Common myeloid progenitor, CD34-positive (primary cell): Measurements from ENCODE around the gene SCAP.
"Not testable (repeated sequence)": the region's sequence is repeated elsewhere in the genome, so short reads cannot be mapped to it uniquely, and the experiment has no call there.

Experiments
- CTCF ChIA-PET: fragments of 350-600 bp; sonication (Branson Sonifier 250); formaldehyde crosslinking; loops from one replicate; lab custom pipeline; 2021; ENCODE audit warnings: antibody characterized with exemption; lab: Charles Lee
- POLR2A ChIA-PET: fragments of 350-600 bp; sonication (Branson Sonifier 250); formaldehyde crosslinking; loops from one replicate; lab custom pipeline; 2021; ENCODE audit warnings: antibody characterized with exemption; lab: Charles Lee
- DNase-seq, 3 donors: peaks; one replicate each; pipeline versions ENCODE4 v3.0.0 to v3.0.0-alpha.2; 2013
- H3K27ac ChIP-seq, 2 experiments: 1 replicate in 1 of 2; 2 replicates in 1 of 2; pipeline ENCODE4 v1.7.0; 2013; ENCODE audit warnings: inconsistent platforms in 2 of 2, low read length in 2 of 2, mild to moderate bottlenecking in 2 of 2, low read depth in 1 of 2, moderate library complexity in 1 of 2; ENCODE audit not compliant: severe bottlenecking in 2 of 2, insufficient read depth in 1 of 2, poor library complexity in 1 of 2
- H3K27me3 ChIP-seq, 5 experiments: replicated peaks in 2 of 5; 1 replicate in 3 of 5; 2 replicates in 2 of 5; pipeline versions ENCODE4 v1.6.1 to v1.7.0; 2013; ENCODE audit warnings: low read length in 4 of 5, mild to moderate bottlenecking in 2 of 5, moderate library complexity in 2 of 5, inconsistent platforms in 1 of 5; ENCODE audit not compliant: insufficient read depth in 5 of 5, control insufficient read depth in 4 of 5
- H3K36me3 ChIP-seq, 4 experiments: 1 replicate in 2 of 4; 2 replicates in 2 of 4; pipeline versions ENCODE4 v1.6.1 to v1.7.0; 2013; ENCODE audit warnings: low read length in 3 of 4, control low read depth in 1 of 4, mild to moderate bottlenecking in 1 of 4; ENCODE audit not compliant: control insufficient read depth in 4 of 4, insufficient read depth in 4 of 4
- H3K4me1 ChIP-seq, 4 experiments: 1 replicate in 3 of 4; 2 replicates in 1 of 4; pipeline versions ENCODE4 v1.6.1 to v1.7.1; 2013; ENCODE audit warnings: low read length in 3 of 4, mild to moderate bottlenecking in 3 of 4, control low read depth in 1 of 4, inconsistent platforms in 1 of 4, moderate library complexity in 1 of 4; ENCODE audit not compliant: control insufficient read depth in 4 of 4, insufficient read depth in 4 of 4; ENCODE audit errors: control extremely low read depth in 1 of 4
- H3K4me3 ChIP-seq, 7 experiments: 1 replicate in 4 of 7; 2 replicates in 3 of 7; pipeline versions ENCODE4 v1.5.1 to v1.7.0; 2013; ENCODE audit warnings: mild to moderate bottlenecking in 7 of 7, low read length in 6 of 7, moderate library complexity in 6 of 7, inconsistent platforms in 2 of 7, low read depth in 2 of 7, control low read depth in 1 of 7; ENCODE audit not compliant: insufficient read depth in 4 of 7, control insufficient read depth in 1 of 7; ENCODE audit errors: extremely low read depth in 1 of 7
- H3K9me3 ChIP-seq, 5 experiments: 1 replicate in 4 of 5; 2 replicates in 1 of 5; pipeline versions ENCODE4 v1.6.1 to v1.7.1; 2013; ENCODE audit warnings: low read length in 4 of 5, mild to moderate bottlenecking in 2 of 5, inconsistent platforms in 1 of 5, low read depth in 1 of 5, moderate library complexity in 1 of 5; ENCODE audit not compliant: control insufficient read depth in 4 of 5, insufficient read depth in 2 of 5; ENCODE audit errors: control extremely low read depth in 1 of 5
- WGBS: methylation state at CpG from one replicate; pipeline ENCODE4 v1.1.5; 2013; ENCODE audit not compliant: insufficient coverage; 5-methylcytosine and 5-hydroxymethylcytosine counted together

The SCAP gene

GRCh38 chr3:47515100-47515499 is 39.4 kb upstream of the SCAP start:
- 98% methylated on average over 5 of the region's 5 CpGs for WGBS
- POLR2A ChIA-PET = no interaction called here

GRCh38 chr3:47513125-47513929 is 37.6 kb upstream of the SCAP start, which contains the start of gene ELP6:
Gene ELP6 (minus strand): TSS chr3:47513712. CDS start chr3:47513590, 122 bp downstream.
- CTCF ChIA-PET = interaction anchor here (1.3 to 2.4 kb wide), 2 partner anchors 87 to 92 kb away, joined by 5 to 11 read pairs; no protein-coding TSS in a partner anchor
- Histone ChIP-seq H3K4me3 (peak within 1 kb of the TSS; percentile 66 to 98 (median 90)), H3K27me3 (no peaks in the 10 kb centered on the region), H3K36me3 (peaks cover 4 to 22% (median 13%) of the 10 kb centered on the region in 4 experiments), H3K9me3 (no peaks in the 10 kb centered on the region), H3K4me1 (peaks cover 3 to 15% (median 9%) of the 10 kb centered on the region in 4 experiments), H3K27ac (peak within 1 kb of the TSS; percentile 70 to 87)
- WGBS = 0% methylated on average over 69 of the region's 71 CpGs
- POLR2A ChIA-PET = no interaction called here
- peak; percentile 95 to 98 (median 98) for DNase-seq

More at GRCh38 chr3:47515100-47515499, 39.4 kb upstream of the SCAP start:
- Histone ChIP-seq H3K27ac (no peak overlapping the region), H3K27me3 (no peaks in the 10 kb centered on the region), H3K4me3 (no peak overlapping the region), H3K4me1 (peaks cover 3 to 15% (median 9%) of the 10 kb centered on the region in 4 experiments), H3K36me3 (peaks cover 0 to 10% (median 4%) of the 10 kb centered on the region in 4 experiments), H3K9me3 (no peaks in the 10 kb centered on the region)
- DNase-seq = no peak
- CTCF ChIA-PET = interaction anchor here (1.1 to 1.2 kb wide), 2 partner anchors 38 to 94 kb away, joined by 3 to 5 read pairs; no protein-coding TSS in a partner anchor

- CTCF ChIA-PET = interaction anchor here (0.9 to 2.4 kb wide), 3 partner anchors 10 to 91 kb away, joined by 3 to 11 read pairs (median 3); no protein-coding TSS in a partner anchor
- peak; percentile 19 to 66 (median 58) for DNase-seq
These were observed 36.8 kb upstream of the SCAP start for GRCh38 chr3:47512416-47513124.

GRCh38 chr3:47505267-47505666 is 29.5 kb upstream of the SCAP start:
- H3K9me3 ChIP-seq, CTCF ChIA-PET, H3K27ac ChIP-seq, H3K27me3 ChIP-seq, POLR2A ChIA-PET, DNase-seq, H3K4me3 ChIP-seq: not testable (repeated sequence)
- H3K4me1 ChIP-seq = peaks cover 0 to 21% (median 8%) of the 10 kb centered on the region in 4 experiments
- peaks cover 16 to 56% (median 34%) of the 10 kb centered on the region in 4 experiments for H3K36me3 ChIP-seq
- 100% methylated on average over 1 of the region's 6 CpGs for WGBS

More at GRCh38 chr3:47512416-47513124, 36.8 kb upstream of the SCAP start:
- POLR2A ChIA-PET = no interaction called here
- H3K4me3 ChIP-seq = peak overlapping the region; percentile 66 to 98 (median 90)
- peaks cover 3 to 15% (median 9%) of the 10 kb centered on the region in 4 experiments for H3K4me1 ChIP-seq
- peaks cover 6 to 27% (median 15%) of the 10 kb centered on the region in 4 experiments for H3K36me3 ChIP-seq
- H3K27ac ChIP-seq = peak overlapping the region; percentile 70 to 87
- 13% methylated on average over 29 of the region's 36 CpGs for WGBS
- no peaks in the 10 kb centered on the region for H3K27me3 ChIP-seq
- no peaks in the 10 kb centered on the region for H3K9me3 ChIP-seq

- no peaks in the 10 kb centered on the region for H3K9me3 ChIP-seq
- no peaks in the 10 kb centered on the region for H3K27me3 ChIP-seq
- peak overlapping the region; percentile 8 to 64 for H3K27ac ChIP-seq
- H3K36me3 ChIP-seq = peaks cover 17 to 52% (median 30%) of the 10 kb centered on the region in 4 experiments
- ChIA-PET CTCF (interaction anchor here (1.6 to 1.9 kb wide), 2 partner anchors 10 to 23 kb away, joined by 4 to 5 read pairs; no protein-coding TSS in a partner anchor), POLR2A (no interaction called here)
- DNase-seq = no peak
- WGBS = 90% methylated on average over 7 of the region's 7 CpGs
- peaks cover 0 to 21% (median 8%) of the 10 kb centered on the region in 4 experiments for H3K4me1 ChIP-seq
- no peak overlapping the region for H3K4me3 ChIP-seq
These were observed 28.4 kb upstream of the SCAP start for GRCh38 chr3:47504113-47504512.

- ChIA-PET POLR2A (no interaction called here), CTCF (interaction anchor here (1.4 to 2.2 kb wide), 3 partner anchors 9 to 82 kb away, joined by 4 to 7 read pairs (median 5); no protein-coding TSS in a partner anchor)
- WGBS = 0% methylated on average over 2 of the region's 2 CpGs
- Histone ChIP-seq H3K27ac (peak overlapping the region in 1 of 2 experiments; percentile 68), H3K4me1 (peaks cover 0 to 21% (median 8%) of the 10 kb centered on the region in 4 experiments), H3K9me3 (no peaks in the 10 kb centered on the region), H3K27me3 (no peaks in the 10 kb centered on the region), H3K36me3 (peaks cover 22 to 55% (median 37%) of the 10 kb centered on the region in 4 experiments), H3K4me3 (no peak overlapping the region)
- DNase-seq = peak; percentile 43 to 84 (median 72)
These were observed 27.3 kb upstream of the SCAP start for GRCh38 chr3:47503033-47503432.
